HG03108 (cell line): ENCODE data around the gene LLGL2.
"Not testable (repeated sequence)": the region's sequence is repeated elsewhere in the genome, so short reads cannot be mapped to it uniquely, and the experiment has no call there.

Experiments
- ATAC-seq: cut with Tn5 transposase; IDR thresholded peaks from one replicate; pipeline ENCODE4 v1.9.1; 2021; ENCODE audit warnings: moderate library complexity; ENCODE audit not compliant: unreplicated experiment

LLGL2 gene

DNA sequence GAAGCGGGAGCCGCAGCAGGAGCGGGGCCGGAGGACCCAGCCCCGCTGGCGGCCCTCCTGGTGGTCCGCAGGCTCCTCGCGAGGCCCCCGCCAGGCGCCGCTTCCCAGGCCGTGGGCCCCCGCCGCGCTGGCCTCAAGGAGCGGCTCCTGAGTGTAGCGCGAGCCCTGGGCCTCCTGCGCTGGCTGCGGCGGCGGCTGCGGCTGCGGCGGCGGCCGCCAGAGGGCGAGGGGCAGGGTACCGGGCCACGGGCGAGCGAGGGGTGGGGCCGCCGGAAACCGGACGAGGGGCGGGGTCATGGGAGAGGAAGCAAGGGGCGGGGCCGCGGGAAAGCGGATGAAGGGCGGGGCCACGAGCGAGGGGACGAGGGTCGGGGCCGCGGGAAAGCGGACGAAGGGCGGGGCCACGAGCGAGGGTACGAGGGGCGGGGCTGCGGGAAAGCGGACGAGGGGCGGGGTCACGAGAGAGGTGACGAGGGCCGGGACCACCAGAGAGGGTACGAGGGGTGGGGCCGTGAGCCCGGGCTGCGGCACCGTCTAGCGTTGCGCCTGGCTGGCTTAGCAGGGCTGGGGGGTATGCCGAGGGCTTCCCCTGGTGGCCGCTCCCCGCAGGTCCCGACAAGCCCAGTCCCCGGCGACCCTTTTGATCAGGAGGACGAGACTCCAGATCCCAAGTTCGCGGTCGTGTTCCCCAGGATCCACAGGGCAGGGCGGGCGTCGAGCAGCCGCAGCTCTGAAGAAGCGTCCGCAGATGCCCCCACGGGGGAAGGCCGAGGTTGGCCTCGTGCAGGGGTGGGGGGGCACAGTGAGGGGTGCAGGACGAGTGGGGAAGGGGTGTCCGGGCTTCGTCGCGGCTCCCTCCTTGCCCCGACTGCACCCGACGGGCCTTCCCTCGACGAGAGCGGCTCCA, 63.8 kb downstream of the LLGL2 start:
- ATAC-seq: peak; percentile 67

DNA sequence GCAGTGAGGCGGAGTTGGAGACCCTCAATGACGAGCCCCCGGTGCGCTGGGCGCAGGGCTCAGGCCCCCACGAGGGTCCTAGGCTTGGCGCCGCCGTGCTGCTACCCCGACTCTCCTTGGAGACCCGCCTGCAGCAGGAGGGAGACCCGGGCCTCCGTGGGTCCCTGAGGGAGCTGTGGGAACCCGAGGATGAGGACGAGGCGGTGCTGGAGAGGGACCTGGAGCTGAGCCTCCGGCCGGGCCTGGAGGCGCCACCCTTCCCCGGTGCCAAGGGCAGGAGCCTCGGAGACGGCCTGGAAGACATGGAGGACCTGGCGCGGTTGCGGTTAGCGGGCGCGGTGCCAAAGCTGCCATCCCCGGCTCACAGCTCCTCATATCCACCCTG, 64.4 kb downstream of the LLGL2 start:
- no peak for ATAC-seq

DNA sequence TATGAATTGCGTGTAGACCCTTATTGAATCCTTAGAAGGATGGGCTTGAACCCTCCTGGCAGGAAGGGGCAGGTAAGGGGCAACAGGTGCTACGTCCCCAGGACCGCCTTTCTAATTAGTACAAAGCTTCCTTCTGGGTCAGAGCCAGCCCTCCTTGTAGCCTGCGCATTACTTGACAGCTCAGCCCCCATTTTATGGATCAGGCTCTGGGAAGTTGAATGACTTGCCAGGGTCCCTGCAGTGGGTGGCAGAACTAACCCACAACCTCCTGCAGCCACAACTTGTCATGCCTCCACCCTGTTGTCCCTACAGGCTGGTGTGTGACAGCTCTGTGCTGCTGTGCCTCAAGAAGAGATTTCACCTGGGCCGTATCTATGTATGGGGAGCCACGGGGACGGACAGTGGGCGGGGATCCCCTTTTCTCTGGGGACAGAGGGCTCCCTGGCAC, 64.8 kb downstream of the LLGL2 start:
- ATAC-seq: no peak

DNA sequence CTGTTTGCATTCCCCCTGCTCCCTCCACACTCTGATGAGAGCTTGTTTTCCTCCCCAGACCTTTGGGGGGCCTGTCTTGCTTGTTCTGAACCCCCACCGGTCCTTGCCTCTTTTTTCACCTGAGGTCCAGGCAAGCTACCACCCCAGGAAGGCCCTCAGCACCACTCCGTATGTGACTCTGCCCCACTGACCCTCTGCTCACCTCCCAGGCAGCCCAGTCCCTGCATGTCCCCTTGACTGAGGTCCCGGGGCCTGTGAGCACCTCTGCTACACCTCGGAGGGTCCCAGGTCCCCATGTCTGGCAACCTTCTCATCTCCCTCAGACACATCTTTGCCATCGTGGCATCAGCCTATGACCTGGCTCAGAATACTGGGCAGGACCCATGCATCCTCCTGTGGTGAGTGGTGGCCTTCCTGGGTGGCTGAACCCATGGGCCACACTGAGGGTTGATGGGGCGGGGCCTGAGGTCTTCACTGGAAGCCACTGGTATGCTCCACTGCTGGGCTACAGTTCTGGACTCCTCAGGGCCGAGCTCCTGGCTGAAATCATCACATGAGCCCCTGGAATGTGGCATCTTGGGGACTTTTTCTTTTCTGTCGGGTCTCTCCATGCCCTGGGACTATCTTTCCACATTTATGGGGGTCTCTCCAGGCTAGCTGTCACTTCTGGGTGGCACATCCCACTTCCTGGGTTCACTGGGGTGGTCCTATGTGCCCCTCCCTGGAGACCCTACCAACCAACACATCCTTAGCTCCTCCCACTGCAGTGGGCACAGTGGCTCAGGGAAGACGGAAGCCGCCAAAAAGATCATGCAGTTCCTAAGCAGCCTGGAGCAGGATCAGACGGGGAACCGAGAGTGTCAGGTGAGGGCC, 65.6 kb downstream of the LLGL2 start:
- no peak for ATAC-seq

DNA sequence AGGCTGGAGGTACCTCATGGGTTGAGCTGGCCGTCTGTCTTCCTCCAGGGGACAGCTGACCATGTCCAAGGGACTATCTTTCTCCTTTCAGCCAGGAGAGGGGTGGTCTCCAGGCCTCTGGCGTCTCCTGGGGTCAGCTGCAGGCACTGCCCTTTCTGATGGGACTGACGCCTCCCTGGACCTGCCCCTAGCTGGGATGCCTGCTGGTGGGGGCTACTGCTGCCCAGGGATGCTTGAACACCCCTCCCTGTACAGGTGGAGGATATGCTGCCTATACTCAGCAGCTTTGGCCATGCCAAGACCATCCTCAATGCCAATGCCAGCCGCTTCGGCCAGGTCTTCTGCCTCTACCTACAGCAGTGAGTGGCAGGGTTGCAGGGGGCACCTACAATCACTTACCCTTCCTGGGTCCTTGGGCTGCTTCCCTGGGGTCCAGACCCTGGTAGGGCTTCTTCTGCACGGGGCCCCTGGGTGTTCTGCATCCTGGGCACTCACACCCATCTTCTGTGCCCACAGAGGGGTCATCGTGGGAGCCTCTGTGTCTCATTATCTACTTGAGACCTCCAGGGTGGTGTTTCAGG, 66.3 kb downstream of the LLGL2 start:
- ATAC-seq: no peak

DNA sequence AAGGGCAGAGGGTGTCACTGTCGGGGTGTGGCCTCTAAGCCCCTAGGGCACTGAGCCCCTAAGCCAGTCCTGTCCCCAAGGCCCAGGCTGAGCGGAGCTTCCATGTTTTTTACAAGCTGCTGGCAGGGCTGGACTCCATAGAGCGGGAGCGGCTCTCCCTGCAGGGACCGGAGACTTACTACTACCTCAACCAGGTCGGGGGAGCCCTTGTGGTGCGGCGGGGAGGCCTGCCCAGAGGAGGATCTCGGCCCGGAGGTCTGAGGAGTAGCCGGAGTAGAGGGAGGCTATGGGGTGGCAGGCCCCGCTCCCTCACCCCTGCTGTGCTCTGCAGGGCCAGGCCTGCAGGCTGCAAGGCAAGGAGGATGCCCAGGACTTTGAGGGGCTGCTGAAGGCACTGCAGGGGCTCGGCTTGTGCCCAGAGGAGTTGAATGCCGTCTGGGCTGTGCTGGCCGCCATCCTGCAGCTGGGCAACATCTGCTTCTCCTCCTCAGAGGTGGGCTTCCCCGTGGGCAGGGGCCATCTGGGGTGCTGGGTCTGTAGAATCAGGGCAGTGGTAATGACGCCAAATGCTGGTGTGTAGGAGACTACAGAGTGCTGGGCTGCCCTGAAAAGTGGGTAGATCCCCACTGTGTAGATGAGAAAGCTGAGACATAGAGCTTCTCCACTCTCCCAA, 67.0 kb downstream of the LLGL2 start:
- no peak for ATAC-seq

DNA sequence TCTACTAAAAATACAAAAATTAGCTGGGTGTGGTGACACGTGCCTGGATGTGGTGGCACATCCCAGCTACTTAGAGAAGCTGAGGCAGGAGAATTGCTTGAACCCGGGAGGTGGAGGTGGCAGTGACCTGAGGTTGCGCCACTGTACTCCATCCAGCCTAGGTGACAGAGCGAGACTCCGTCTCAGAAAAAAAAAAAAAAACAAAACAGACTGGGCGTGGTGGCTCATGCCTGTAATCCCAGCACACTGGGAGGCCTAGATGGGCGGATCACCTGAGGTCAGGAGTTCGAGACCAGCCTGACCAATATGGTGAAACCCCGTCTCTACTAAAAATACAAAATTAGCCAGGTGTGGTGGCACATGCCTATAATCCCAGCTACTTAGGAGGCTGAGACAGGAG, 67.9 kb downstream of the LLGL2 start:
- not testable (repeated sequence) for ATAC-seq

DNA sequence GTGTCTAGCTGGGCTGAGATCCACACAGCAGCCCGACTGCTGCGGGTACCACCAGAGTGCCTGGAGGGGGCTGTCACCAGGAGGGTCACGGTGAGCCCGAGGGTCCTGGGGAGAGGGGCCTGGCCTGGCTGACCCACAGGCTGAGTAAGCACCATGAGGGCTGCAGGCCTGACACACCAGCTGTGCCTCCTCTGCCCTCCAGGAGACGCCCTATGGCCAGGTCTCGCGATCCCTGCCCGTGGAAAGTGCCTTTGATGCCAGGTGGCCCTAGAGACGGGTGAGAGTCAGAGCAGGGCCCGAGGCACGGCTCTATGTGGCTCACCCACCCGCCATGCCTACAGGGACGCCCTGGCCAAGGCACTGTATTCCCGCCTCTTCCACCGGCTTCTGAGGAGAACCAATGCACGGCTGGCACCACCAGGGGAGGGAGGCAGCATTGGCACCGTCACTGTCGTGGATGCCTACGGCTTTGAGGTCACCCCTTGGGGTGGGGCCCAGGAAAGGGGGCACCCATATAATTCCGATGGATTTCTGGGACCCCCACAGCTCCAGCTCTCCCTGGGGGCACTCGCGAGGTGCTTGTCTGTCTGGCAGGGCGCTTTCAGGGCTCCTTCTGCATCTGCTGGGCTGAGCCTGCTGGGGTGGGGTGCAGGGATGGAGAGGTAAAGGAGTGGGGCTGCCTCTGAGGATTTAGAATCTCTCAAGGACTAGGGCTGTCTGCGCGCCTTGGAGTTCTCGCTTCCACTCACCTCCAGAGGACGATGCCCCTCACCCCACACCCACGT, 69.2 kb downstream of the LLGL2 start:
- no peak for ATAC-seq

DNA sequence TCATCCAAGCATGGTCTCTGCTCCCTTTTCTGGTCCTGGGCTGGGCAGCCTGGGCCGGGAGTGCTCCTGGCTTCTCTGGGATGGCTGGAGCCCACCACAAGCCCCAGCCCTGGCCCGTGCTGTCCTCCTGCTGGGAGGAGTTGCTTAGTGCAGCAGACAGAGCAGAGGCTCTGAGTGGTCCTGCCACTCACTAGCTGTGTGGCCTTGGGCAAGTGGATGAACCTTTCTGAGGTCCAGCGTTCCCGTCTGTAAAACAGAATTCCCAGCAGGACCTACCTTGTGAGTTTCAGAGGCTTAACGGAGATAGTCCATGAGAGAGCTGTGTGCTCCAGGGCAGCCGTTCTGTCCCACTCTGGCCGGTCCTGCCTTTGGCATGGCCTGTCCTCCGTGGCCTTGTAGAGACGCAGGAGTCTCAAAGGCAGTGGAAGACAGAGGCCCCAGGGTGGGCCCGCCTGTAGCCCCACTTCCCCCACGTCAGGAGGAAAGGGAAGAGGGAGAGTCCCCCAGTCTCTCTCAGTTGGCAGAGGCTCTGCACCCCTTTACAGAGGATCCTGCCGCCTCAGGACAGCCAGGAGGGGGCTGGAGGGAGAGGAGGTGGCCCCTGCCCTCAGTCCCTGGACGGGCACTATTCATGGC, 69.9 kb downstream of the LLGL2 start:
- no peak for ATAC-seq

DNA sequence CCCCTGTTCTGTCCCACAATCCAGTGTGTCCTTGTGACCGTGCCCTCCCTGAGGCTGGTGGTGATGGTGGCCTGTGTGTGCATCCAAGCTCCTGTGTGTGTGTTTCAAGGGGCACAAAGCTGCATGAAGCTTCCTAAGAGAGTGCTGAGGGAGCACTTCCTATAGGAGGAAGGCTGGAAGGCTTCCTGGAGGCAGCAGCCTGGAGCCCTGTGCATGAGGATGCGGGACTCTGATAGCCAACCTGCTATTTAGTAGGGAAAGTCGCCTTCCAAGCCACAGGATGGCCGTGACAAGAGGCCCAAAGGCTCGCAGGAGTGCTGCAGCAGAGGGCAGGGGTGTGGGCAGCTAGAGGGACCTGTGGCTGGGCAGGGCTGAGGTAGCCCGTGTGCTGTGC, 70.4 kb downstream of the LLGL2 start:
- no peak for ATAC-seq

DNA sequence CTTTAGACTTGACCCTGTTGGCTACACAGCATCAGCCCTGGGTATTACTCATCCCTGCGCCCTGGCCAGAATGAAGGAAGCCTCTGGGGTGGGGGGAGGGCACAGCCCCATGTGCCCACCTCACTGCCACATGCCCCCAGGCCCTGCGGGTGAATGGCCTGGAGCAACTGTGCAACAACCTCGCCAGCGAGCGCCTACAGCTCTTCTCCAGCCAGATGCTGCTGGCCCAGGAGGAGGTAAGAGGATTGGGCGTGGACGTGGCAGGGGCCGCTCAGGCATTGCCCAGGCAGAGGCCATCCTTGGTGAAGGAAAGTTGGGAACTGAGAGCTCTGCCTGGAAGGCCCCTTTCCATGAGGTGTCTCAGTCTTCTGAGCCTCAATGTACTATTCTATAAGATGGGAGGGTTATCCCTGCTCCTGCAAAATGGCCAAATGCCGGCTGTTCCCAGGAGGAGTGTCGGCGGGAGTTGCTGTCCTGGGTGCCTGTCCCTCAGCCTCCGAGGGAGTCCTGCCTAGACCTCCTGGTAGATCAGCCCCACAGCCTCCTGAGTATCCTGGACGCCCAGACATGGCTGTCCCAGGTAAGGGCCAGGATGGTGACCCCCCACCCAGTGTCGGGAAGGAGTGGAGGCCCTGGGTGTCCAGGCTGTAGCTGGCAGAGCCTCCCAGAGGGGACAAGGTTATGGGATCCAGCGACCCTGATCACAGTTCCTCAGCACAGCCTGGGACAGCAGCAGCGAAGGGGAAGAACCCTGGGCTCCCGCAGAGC, 71.0 kb downstream of the LLGL2 start:
- no peak for ATAC-seq

DNA sequence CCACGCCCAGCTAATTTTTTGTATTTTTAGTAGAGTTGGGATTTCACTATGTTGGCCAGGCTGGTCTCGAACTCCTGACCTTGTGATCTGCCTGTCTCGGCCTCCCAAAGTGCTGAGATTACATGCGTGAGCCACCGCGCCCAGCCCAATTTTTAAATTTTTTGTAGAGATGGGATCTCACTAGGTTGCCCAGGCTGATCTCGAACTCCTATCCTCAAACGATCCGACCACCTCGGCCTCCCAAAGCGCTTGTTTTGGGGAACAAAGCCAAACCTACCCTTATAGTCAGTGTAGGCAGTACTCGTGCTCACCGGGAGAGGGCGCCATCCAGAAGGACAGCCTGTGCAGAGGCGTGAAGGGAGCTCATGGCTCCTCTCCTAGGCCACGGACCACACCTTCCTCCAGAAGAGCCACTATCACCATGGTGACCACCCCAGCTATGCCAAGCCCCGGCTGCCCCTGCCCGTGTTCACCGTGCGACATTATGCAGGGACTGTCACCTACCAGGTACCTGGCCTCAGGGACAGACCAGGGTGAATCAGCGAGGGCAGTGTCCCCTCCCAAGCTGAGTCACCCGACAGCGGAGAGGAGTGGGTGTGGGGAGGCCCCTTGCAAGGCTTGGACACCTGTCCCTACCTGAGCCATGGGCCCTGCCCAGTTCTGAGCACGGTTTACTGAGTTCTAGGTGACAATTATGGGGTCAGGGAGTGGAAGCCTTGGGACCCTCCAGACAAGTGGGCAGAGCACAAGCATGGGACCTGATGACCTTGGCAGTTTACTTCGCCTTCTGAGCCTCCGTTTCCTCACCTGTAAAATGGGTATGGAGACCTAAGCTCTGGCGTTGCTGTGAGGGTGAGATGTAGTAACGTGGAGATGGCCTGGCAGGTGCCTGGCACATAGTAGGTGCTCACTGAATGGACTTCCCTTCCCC, 75.8 kb downstream of the LLGL2 start:
- no peak for ATAC-seq

DNA sequence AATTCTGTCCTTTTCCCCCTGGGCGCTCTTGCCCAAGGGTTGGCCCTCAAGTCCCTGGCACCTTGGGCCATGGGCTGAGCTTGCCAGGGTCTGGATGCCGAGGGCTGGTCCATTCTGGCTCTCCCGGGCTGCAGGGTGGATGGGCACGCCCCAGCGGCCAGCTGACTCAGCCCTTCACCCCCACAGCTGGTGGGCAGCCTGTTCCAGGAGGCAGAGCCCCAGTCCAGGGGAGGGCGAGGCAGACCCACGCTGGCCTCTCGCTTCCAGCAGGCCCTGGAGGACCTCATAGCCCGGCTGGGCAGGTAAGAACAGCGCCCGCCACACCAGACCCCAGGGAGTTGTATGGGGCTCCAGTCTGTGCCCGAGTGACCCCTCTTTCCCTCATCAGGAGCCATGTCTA, 77.1 kb downstream of the LLGL2 start:
- no peak for ATAC-seq

DNA sequence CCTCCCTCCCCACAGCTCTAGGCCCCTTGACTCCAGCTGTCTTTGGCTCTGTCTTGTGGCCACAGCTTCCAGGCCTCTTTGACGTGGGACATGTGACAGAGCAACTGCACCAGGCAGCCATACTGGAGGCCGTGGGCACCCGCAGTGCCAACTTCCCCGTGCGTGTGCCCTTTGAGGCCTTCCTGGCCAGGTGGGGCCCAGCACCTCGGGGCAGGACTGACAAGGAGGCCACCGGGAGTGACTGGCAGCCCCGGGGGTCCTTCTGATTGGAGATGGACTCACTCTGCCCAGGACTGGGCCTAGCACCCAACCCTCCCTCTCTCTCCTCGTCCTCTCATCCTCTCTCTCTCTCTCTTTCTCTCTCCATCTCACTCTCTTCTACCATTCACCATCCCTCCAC, 77.6 kb downstream of the LLGL2 start:
- ATAC-seq: no peak

DNA sequence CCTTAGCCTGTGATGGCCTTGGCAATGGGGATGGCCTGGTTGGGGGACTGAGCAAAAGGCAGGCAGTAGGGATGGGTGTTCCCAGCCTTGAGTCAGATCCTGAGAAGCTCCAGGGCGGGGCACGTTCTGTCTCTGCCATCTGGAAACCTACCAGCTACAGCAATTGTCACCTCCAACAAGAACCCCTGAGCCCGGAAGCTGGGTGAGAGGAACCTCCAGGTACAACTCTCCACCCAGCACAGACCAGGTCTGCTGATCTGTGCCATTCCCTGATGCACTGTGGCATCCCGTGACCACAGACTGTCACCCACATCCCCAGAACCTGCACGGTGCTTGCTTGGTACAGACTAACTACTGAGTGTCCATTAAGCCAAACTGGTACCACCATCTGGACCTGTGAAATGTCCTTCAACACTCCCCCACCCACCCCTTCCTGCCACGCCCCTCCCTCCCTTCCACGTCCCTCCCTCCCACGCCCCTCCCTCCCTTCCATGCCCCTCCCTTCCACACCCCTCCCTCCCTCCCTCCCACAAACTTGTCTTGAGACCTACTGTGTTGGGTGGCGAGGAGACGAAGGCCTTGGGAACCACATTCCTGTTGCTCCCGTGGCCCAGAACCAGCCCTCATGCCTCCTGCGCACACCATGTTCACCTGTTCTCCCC, 78.7 kb downstream of the LLGL2 start:
- no peak for ATAC-seq

DNA sequence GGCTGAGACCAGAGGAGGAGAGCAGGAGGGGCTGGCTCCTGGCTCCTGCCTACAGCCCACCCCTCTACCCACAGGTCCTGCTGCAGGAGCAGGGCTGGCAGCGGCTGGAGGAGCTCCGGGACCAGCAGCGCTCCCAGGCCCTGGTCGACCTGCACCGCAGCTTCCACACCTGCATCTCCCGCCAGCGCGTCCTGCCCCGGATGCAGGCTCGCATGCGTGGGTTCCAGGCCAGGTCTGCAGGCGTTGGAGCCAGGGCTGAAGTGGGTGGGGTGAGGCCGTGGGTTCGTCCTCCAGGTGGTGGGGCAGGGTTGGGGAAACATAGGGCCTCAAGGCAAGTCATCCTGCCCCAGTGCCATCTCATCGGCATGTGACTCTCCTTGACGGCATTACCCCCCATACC, 80.3 kb downstream of the LLGL2 start:
- ATAC-seq: no peak

DNA sequence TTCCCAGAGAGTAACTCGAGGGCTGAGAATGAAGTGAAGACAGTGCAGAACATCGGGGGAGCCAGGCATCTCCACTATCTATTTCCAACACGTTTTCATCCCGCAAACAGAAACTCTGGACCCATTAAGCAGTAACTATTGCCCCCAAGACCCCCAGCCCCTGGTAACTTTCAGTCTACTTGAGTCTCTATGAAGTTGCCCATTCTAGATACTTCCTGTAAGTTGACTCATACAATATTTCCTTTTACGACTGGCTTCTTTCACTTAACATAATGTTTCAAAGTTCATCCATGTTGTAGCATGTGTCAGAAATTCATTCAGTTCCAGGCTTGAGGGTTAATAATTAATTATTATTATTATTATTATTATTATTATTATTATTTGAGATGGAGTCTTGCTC, 81.6 kb downstream of the LLGL2 start:
- ATAC-seq: no peak
